Anterior cingulate cortex (tissue), 58 donors: ENCODE results near the gene ZWILCH.
A peak's percentile ranks its signal among the peaks of the same experiment; 100 is the strongest.
"Not testable (repeated sequence)": the region's sequence is repeated elsewhere in the genome, so short reads cannot be mapped to it uniquely, and the experiment has no call there.

Source experiments
- DNase-seq, 58 donors: peaks; one replicate each; lab custom pipeline; 2025; lab: John Stamatoyannopoulos, UW

The ZWILCH gene

GRCh38 chr15:66504563-66505429 is at the start of gene ZWILCH, which contains the start of gene RPL4:
Gene ZWILCH, plus strand, starts transcription at chr15:66505326. Its CDS starts 13 bp downstream, at chr15:66505339.
Gene RPL4, minus strand, starts transcription at chr15:66504855. Its CDS starts 65 bp downstream, at chr15:66504790.
- peak in 57 of 58 donors; percentile 7 to 82 (median 58) for DNase-seq

- DNase-seq, result no peak
These were observed 48.9 kb upstream of the ZWILCH start for GRCh38 chr15:66456211-66456610.

- no peak for DNase-seq
These were observed 45.1 kb upstream of the ZWILCH start for GRCh38 chr15:66459818-66460615.

- DNase-seq, result not testable (repeated sequence)
These were observed 43.8 kb upstream of the ZWILCH start for GRCh38 chr15:66461294-66461693.

- no peak for DNase-seq
These were observed 43.2 kb upstream of the ZWILCH start for GRCh38 chr15:66461917-66462316.

- DNase-seq, result peak in 2 of 58 donors; percentile 3 to 12
These were observed 42.5 kb upstream of the ZWILCH start for GRCh38 chr15:66462627-66463026.

- not testable (repeated sequence) for DNase-seq
These were observed 39.8 kb upstream of the ZWILCH start for GRCh38 chr15:66465294-66465693.

- not testable (repeated sequence) for DNase-seq
These were observed 37.7 kb upstream of the ZWILCH start for GRCh38 chr15:66467162-66468040.

GRCh38 chr15:66470825-66471224 is 34.3 kb upstream of the ZWILCH start:
- not testable (repeated sequence) for DNase-seq

GRCh38 chr15:66472176-66472999 is 32.7 kb upstream of the ZWILCH start:
- DNase-seq, result peak in 9 of 58 donors; percentile 3 to 36 (median 10)

- DNase-seq, result peak in 5 of 58 donors; percentile 5 to 20 (median 6)
These were observed 31.0 kb upstream of the ZWILCH start for GRCh38 chr15:66474135-66474534.

- DNase-seq, result no peak
These were observed 30.2 kb upstream of the ZWILCH start for GRCh38 chr15:66474963-66475362.

- DNase-seq, result peak in 4 of 58 donors; percentile 13 to 50 (median 32)
These were observed 28.6 kb upstream of the ZWILCH start for GRCh38 chr15:66476535-66476934.

GRCh38 chr15:66477011-66477410 is 28.1 kb upstream of the ZWILCH start:
- peak in 41 of 58 donors; percentile 6 to 86 (median 34) for DNase-seq

- DNase-seq, result no peak
These were observed 24.9 kb upstream of the ZWILCH start for GRCh38 chr15:66480267-66480666.

GRCh38 chr15:66481107-66481856 is 23.8 kb upstream of the ZWILCH start:
- DNase-seq, result no peak

- DNase-seq, result peak in 17 of 58 donors; percentile 12 to 69 (median 25)
These were observed 22.6 kb upstream of the ZWILCH start for GRCh38 chr15:66482539-66482938.

GRCh38 chr15:66483131-66483566 is 22.0 kb upstream of the ZWILCH start:
- DNase-seq, result no peak
